ENCODE measurements around the gene GREB1. TPM values are rescaled to one million over a fixed set of nuclear protein-coding genes. Genes with fewer than 3 reads are reported as not detected.

The GREB1 gene
- total RNA-seq, 1 donor from 2014 or later = 2.3 TPM

DNA sequence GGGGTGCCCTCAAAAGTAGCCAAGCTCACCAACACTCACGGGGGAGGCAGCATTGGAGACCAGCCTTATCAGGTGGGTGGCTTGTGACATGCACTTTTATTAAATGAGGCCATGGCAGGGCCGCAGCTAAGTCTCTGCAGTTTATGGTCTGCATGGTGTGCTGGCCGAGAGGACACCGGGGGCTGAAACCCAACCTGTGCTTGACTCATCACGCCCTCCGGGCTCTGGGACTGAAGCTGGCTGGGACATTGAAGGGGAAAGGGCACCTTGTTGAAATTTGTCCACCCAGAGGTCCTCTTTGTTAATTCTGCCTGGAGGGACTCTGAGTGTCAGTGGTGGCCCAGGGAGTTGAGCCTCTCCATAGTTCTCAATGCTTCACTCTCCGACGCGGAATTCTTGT is 153.9 kb downstream of the GREB1 start:
- TF ChIP-seq, protein P1, sequence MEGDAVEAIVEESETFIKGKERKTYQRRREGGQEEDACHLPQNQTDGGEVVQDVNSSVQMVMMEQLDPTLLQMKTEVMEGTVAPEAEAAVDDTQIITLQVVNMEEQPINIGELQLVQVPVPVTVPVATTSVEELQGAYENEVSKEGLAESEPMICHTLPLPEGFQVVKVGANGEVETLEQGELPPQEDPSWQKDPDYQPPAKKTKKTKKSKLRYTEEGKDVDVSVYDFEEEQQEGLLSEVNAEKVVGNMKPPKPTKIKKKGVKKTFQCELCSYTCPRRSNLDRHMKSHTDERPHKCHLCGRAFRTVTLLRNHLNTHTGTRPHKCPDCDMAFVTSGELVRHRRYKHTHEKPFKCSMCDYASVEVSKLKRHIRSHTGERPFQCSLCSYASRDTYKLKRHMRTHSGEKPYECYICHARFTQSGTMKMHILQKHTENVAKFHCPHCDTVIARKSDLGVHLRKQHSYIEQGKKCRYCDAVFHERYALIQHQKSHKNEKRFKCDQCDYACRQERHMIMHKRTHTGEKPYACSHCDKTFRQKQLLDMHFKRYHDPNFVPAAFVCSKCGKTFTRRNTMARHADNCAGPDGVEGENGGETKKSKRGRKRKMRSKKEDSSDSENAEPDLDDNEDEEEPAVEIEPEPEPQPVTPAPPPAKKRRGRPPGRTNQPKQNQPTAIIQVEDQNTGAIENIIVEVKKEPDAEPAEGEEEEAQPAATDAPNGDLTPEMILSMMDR (IDR thresholded peaks at IDR 0.05) = no peak
- Histone ChIP-seq H3K4me3 (no peak overlapping the region), H3K36me3 (no peaks in the 10 kb centered on the region), H3K27me3 (ENCODE audit: low read depth) (peaks cover 8% of the 10 kb centered on the region), H3K27ac (peak overlapping the region; percentile 31), H3K9me3 (no peaks in the 10 kb centered on the region), H3K4me1 (peaks cover 16% of the 10 kb centered on the region)
- intact Hi-C loops (cut with DNase I) = loop anchor here (5.0 kb wide), 1 partner anchor 95 kb away; no protein-coding TSS in a partner anchor
- DNase-seq (no peak), ATAC-seq (peak in 1 of 2 donors; percentile 3)

DNA sequence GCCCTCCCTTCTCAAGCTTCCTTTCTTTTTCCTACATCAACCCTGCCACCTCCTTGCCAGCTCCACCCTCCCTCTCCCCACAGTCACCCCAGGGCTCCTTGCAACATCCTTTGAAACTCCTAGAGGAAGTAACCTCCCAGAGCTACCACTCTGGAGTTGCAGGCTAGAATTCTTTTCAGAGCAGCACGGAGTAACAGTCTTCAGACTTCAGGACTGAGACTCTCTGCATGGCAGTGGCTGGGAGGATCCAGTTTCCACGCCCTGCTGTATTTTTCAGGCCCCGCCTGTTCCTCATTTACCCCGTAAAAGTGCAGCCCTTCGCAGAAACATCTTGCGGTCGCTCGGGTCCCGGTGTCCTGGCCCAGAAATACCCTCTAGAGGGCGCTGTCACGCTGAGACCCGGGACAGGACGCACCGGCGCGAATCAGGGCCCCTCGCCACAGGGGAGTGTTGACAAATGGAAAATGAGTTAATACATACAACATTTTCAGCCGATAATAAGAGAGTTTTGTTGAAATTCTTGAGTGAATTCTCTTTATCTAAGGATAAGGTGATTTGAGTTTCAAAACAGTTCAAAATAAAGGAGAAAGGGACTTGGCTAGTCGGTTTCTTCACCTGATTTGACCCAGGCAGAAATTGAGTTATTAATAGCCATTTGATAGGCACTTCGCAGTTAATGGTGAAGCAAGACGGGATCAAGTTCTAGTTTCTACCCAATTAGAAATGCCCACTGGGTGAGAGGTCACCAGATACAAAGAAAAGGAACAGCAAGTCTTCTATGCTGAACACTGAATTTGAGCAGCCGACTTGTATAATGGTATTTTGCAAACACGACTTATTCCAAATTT is 154.6 kb downstream of the GREB1 start:
- TF ChIP-seq, protein P1 (IDR thresholded peaks at IDR 0.05) = peak; percentile 91
- Histone ChIP-seq H3K27me3 (ENCODE audit: low read depth) (peaks cover 8% of the 10 kb centered on the region), H3K9me3 (no peaks in the 10 kb centered on the region), H3K27ac (peak overlapping the region; percentile 31), H3K36me3 (no peaks in the 10 kb centered on the region), H3K4me1 (peaks cover 16% of the 10 kb centered on the region), H3K4me3 (peak overlapping the region; percentile 26)
- intact Hi-C loops (cut with DNase I) = loop anchor here (5.0 kb wide), 1 partner anchor 94 kb away; no protein-coding TSS in a partner anchor
- DNase-seq (peak; percentile 87), ATAC-seq (peak; percentile 89 to 91)

DNA sequence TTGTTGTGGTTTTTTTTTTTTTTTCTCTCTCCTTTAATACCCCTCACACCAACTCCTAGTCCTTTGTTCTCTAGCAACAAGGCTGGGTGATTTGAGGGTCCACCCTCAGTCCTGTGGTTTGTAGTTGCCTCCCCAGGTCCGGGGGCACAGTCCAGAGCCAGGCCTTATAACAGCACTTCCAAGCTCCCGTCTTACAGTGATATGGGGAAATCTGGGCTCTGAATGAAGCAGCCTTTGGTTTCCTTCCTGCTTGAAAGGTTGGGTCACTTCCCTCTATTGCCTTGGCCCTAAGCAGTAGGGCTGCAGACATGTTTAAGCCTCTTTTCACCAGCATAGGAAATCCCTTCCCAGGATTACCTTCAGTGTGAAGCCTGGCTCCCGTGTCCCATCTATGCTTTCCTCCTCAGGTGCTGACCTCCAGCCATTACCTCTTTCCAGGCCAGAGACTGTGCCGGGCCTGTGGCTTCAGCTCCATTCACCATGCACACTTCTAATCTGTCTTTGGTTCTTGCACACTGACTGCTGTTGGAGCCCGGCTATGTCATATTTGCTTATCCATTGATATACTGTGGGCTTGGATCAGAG is 157.3 kb downstream of the GREB1 start:
- ATAC-seq = no peak
- H3K36me3 ChIP-seq = no peaks in the 10 kb centered on the region
- peaks cover 16% of the 10 kb centered on the region for H3K4me1 ChIP-seq
- H3K27me3 ChIP-seq (ENCODE audit: low read depth) = no peaks in the 10 kb centered on the region
- no peak for DNase-seq
- H3K4me3 ChIP-seq = no peak overlapping the region
- TF ChIP-seq, protein P1 (IDR thresholded peaks at IDR 0.05) = no peak
- H3K9me3 ChIP-seq = no peaks in the 10 kb centered on the region
- intact Hi-C loops (cut with DNase I) = no loop called here
- H3K27ac ChIP-seq = no peak overlapping the region

Small RNAs within 50 kb of the gene (microRNA-seq; reads per million reads assigned to microRNA genes)
- gene MIR4429 (ENCODE audit: borderline number of aligned reads) = not detected

Other genes starting within 250 kb of the GREB1 start
- gene ROCK2, start 189.4 kb upstream of the GREB1 start, total RNA-seq = 54.3 TPM
- gene E2F6, start 67.9 kb upstream of the GREB1 start, total RNA-seq = 12.3 TPM
- gene NTSR2, start 136.2 kb downstream of the GREB1 start, total RNA-seq = not detected
- 52.7 TPM for gene LPIN1, start 212.6 kb downstream of the GREB1 start, total RNA-seq